22Rv1 (cell line): ENCODE data around the gene VPS8.

Experiments used
- H3K27ac ChIP-seq: fragments of 450-650 bp; 2 replicates; pipeline ENCODE4 v1.5.1; 2017
- CTCF ChIP-seq: fragments of 450-650 bp; IDR thresholded peaks from 2 replicates; pipeline ENCODE4 v1.5.1; 2017; ENCODE audit warnings: mild to moderate bottlenecking
- ZFX ChIP-seq: fragments of 450-650 bp; IDR thresholded peaks from 2 replicates; pipeline ENCODE4 v1.6.1; 2017; ENCODE audit warnings: antibody characterized with exemption, borderline replicate concordance

VPS8 gene

GRCh38 chr3:185079625-185080024, 267.7 kb downstream of the VPS8 start:
- TF ChIP-seq ZFX (no peak), CTCF (no peak)
- no peak overlapping the region for H3K27ac ChIP-seq

GRCh38 chr3:185081521-185081920, 269.6 kb downstream of the VPS8 start:
- no peak overlapping the region for H3K27ac ChIP-seq
- no peak for TF ChIP-seq CTCF
- no peak for TF ChIP-seq ZFX

GRCh38 chr3:185082149-185082548, 270.2 kb downstream of the VPS8 start:
- no peak overlapping the region for H3K27ac ChIP-seq
- TF ChIP-seq CTCF (no peak), ZFX (no peak)

- no peak overlapping the region for H3K27ac ChIP-seq
- no peak for TF ChIP-seq ZFX
- TF ChIP-seq CTCF: no peak
These were observed 270.9 kb downstream of the VPS8 start for GRCh38 chr3:185082829-185083228.

- TF ChIP-seq ZFX: no peak
- no peak for TF ChIP-seq CTCF
- no peak overlapping the region for H3K27ac ChIP-seq
These were observed 272.4 kb downstream of the VPS8 start for GRCh38 chr3:185084402-185084801.

GRCh38 chr3:185084901-185085300, 272.9 kb downstream of the VPS8 start:
- no peak overlapping the region for H3K27ac ChIP-seq
- TF ChIP-seq ZFX: no peak
- no peak for TF ChIP-seq CTCF

- no peak overlapping the region for H3K27ac ChIP-seq
- TF ChIP-seq CTCF (no peak), ZFX (no peak)
These were observed 275.5 kb downstream of the VPS8 start for GRCh38 chr3:185087419-185087818.
